ENCODE results near the gene MIA2.

DNA sequence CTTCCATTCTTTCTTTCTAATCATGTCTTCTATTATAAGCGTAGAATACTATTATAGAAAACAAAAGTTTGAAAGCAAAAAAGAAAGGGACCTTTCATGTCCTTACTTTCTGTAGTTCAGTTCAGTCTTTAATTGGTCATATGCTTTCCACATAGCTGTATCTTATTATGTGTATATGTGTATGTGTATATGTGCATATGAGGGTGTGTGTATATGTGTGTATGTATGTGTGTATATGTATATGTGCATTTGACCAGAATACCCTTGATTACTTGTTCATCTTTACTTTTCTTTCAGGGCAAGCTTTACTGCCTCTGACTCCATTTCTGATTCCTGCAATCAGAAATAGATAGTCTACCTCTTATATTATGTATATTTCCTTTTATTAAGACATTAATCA is 109.9 kb downstream of the MIA2 start:
- no peak for TF ChIP-seq POLR2A (IDR thresholded peaks at IDR 0.05)
- TF ChIP-seq, protein P1, sequence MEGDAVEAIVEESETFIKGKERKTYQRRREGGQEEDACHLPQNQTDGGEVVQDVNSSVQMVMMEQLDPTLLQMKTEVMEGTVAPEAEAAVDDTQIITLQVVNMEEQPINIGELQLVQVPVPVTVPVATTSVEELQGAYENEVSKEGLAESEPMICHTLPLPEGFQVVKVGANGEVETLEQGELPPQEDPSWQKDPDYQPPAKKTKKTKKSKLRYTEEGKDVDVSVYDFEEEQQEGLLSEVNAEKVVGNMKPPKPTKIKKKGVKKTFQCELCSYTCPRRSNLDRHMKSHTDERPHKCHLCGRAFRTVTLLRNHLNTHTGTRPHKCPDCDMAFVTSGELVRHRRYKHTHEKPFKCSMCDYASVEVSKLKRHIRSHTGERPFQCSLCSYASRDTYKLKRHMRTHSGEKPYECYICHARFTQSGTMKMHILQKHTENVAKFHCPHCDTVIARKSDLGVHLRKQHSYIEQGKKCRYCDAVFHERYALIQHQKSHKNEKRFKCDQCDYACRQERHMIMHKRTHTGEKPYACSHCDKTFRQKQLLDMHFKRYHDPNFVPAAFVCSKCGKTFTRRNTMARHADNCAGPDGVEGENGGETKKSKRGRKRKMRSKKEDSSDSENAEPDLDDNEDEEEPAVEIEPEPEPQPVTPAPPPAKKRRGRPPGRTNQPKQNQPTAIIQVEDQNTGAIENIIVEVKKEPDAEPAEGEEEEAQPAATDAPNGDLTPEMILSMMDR (IDR thresholded peaks at IDR 0.05), result no peak

Data from ovary (tissue), 3 donors.